GM19239 (cell line): ENCODE data around the gene MEGF11.

Source experiments
- DNase-seq: peaks from one replicate; pipeline ENCODE4 v3.0.0; 2011; ENCODE audit warnings: low spot score; ENCODE audit not compliant: insufficient read length
- FAIRE-seq: peaks from 2 replicates; lab custom pipeline; 2011; peaks lifted over from hg19 to GRCh38; lab: Jason Lieb, UNC

MEGF11 gene

GRCh38 chr15:66131200-66131599 lies 122.3 kb downstream of the MEGF11 start:
- FAIRE-seq (no peak), DNase-seq (no peak)

DNA sequence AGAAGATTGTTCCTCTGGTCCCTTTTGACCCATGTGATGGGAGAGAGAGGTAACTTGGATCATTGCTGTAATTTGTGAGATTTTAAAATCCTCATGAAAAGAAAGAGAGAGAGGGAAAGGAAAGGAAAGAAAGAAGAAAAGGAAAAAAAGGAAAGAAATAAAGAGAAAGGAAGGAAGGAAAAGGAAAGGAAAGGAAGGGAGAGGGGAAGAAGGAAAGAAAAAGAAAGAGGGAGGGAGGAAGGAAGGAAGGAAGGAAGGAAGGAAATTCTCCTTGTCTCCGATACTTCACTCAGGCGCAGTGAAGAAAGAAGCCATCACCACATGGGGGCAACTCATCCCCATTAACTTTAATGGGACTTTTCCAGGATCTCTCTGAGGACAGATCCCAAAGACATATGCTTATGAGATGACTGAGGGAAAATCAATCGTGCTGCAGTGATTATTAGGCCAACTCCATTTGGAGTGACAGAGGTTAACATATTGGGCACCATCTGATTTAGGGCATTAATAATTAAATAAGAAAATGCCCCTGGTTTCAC lies 123.0 kb downstream of the MEGF11 start:
- FAIRE-seq, result no peak

GRCh38 chr15:66129586-66129985 lies 124.0 kb downstream of the MEGF11 start:
- DNase-seq, result no peak
- FAIRE-seq, result no peak

More for the DNA sequence above, 123.0 kb downstream of the MEGF11 start:
- no peak for DNase-seq

DNA sequence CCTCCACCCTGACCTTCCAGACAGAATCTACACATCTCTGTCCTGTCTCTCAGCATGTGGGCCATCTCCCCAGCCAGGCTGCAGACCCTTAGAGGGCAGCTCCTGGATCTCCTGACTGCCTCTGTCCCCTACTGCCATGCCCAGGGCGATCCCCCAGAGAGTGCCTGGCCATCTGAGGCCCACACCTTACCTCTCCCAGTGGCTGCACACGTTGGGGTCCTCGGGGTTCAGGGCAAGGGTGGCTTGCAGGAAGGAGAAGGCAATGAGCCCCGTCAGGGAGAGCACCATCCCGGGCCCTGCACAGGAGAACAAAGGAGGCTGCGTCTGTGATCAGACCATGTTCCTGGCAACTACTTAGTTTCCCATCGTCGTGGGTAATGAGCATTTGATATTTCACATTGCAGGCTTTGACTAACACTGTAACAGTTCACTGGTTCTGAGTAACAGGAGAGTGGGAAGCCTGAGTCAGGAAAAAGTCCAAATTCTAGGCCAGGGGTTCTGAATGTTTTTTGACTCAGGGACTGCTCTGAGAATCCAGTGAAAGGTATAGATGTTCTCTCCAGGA lies 125.4 kb downstream of the MEGF11 start:
- FAIRE-seq, result no peak
- DNase-seq, result no peak

DNA sequence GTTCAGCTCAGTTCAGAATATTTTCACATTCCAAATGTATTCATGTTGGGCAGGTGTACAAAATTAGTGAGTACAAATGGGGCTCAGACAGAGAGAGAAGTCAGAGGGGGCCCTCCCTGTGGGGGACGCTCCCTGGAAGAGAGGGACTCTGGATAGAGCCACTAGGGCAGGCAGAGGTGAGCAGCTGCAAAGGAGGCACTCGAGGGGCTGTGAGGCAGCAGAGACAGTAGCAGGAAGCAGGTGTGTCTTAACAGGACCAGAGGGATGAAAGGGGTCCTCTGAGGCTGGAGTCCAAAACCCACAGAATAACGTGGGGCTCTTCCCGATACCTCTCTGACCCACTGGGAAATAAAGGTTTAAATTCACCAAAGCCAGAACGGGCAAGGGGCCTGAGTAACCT lies 127.1 kb downstream of the MEGF11 start:
- FAIRE-seq (no peak), DNase-seq (no peak)

- no peak for DNase-seq
- FAIRE-seq, result no peak
These were observed 127.5 kb downstream of the MEGF11 start for GRCh38 chr15:66126031-66126441.

DNA sequence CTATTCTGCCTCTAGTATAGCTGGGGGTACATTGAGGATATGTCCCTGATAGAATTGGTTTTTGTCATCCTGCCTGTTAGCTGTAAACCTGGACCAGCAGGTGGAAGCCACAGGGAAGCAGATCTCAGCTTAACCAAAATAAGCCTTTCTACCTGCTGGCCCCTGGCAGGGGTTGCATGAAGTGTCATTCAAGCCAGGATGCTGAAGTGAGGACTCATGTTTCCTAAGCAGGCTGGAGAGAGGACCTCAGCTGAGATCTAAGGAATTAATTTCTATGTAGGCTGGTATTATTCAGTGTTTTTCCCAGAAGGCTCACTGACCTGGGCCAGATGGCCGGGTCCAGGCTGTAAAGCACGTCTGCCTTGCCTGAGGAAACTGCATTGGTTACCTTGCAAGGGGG lies 128.9 kb downstream of the MEGF11 start:
- no peak for FAIRE-seq
- no peak for DNase-seq

DNA sequence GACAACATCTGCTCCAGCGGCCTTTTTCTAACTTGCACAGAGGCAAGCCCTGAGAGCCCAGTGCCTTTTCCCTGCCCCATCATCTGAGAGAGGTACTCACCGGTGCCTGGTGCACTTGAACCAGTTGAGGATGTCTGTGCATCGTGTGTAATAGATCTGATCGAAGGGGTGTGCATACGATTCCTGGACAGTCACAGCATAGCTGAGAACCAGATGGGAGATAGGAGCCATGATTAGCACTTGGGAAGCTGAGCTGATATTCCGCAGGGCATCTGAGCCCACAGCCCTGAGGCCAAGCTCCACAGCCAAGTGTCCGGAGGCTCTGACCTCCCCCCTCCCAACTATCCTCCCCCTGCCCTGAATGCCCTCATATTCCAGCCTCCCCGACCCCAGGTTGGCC lies 129.8 kb downstream of the MEGF11 start:
- FAIRE-seq (no peak), DNase-seq (no peak)

- FAIRE-seq (no peak), DNase-seq (no peak)
These were observed 133.1 kb downstream of the MEGF11 start for GRCh38 chr15:66120422-66120821.

DNA sequence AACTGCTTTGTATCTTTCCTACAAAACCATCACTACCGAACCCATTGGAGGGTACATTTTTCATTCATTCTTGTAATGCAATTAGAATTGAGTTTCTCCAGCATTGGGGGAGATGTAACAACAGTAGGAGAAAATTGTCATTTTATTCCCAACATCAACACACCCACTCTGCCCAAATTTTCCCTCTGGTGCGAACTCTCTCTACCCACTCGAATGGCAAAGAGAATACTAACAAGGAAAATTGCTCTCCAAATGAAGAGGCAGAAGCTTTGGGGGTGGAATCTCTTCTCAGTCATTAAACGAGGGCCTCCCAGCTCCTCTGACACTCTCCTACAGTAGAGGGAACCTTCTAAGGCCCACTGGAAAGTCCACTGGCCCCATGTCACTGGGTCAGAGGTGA lies 135.7 kb downstream of the MEGF11 start:
- no peak for DNase-seq
- FAIRE-seq, result no peak

GRCh38 chr15:66115568-66116206 lies 137.9 kb downstream of the MEGF11 start:
- no peak for FAIRE-seq

DNA sequence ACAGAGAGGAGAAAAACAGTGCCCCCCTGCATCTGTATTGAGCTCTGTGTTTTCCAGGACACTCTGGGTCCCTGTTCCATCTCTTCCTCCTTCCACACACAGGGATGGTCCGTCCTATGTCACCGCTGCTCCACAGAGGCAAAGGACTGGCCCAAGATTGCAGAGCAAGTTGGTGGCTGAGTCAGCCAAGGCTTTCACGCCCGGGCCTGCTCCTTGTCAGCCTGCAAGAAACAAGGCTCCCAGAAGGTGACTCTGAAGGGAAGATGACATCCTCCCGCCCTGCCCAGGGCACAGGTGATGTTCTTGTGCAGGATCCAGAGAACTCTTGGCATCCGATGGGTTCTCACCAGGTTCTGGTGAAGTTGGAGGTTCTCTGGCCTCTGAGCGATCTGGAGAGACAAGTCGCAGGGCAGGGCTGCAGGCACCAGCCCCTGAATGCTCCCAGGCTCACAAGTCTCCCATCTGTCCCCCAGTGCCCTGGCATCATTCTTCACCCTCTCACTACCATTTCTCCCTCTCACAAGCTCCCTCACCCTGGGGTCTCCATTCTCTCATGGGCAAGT lies 138.6 kb downstream of the MEGF11 start:
- FAIRE-seq (no peak), DNase-seq (no peak)

More at GRCh38 chr15:66115568-66116206, 137.9 kb downstream of the MEGF11 start:
- no peak for DNase-seq

GRCh38 chr15:66112388-66112787 lies 141.2 kb downstream of the MEGF11 start:
- no peak for FAIRE-seq
- DNase-seq, result no peak

DNA sequence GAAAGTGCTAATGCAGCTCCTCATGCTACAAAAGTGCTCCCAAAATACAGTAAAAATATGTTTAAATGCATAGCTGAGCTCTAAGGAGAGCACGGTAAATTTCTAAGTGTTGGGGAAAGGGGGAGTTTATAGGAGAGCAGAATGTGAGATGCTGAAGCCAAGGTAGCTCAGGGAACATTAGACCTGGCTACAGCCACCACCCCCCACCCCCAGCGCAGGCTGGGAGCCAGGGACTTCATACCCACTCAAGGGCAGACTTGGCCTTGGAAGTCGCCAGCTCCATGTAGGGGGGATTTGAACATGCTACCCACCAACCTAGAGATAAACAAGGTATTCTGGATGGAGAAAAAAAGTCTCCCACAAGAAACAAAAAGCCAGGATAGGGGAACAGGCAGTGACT lies 142.2 kb downstream of the MEGF11 start:
- DNase-seq (no peak), FAIRE-seq (no peak)

DNA sequence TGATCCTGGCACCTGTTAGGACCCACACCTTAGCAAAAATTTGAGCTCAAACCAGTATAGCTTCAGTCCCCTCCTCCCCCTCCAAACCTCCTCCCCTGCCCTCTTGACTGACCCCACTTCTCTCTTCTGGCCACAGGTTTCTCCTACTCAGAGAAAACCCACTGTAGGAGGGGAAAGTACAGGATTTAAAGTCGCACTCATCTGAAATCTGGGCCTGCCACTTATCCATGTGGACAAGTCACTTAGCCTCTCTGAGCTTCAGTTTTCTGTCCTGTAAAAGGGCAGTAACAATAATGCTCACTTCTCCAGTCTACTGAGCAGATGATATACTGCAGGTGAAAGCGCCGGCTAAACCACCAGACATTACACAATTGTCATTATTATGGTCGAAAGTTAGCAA lies 142.7 kb downstream of the MEGF11 start:
- no peak for FAIRE-seq
- no peak for DNase-seq

GRCh38 chr15:66109826-66110225 lies 143.7 kb downstream of the MEGF11 start:
- DNase-seq, result no peak
- FAIRE-seq, result no peak

DNA sequence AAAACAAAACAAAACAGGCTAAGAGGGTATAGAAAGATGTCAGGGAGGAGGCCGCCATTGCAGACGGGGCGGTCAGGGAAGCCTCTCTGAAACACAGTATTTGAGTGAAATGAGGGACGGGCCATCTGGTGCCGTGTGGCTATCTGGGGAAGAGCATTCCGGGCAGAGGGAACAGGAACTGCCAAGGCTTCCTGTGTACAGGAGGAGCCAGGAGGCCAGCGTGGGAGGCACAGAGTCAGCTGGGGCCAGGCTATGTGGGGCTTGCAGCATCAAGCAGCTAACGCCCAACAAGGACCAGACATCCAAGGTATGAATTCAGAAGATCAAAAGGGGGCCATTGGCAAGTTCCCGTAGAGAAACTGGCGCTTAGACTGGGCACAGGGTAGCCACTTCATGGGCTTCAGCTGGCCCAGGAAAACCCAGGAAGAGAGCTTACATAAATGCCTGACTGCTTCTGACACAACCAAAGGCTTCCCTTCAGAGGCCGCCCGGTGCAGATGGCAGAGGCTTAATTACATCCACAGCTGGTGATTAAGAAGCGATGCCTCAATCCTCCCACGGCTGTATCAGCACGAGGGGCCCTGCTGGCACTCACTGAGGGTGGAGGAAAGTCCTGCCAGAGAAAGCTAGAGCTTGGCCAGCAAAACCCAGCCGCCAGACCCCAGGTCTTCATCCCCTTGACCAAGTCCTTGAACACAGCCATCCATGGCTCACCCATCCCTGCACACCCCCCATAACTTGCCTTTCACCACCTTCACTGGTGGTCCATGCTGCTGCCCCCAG lies 144.9 kb downstream of the MEGF11 start:
- FAIRE-seq (no peak), DNase-seq (no peak)

DNA sequence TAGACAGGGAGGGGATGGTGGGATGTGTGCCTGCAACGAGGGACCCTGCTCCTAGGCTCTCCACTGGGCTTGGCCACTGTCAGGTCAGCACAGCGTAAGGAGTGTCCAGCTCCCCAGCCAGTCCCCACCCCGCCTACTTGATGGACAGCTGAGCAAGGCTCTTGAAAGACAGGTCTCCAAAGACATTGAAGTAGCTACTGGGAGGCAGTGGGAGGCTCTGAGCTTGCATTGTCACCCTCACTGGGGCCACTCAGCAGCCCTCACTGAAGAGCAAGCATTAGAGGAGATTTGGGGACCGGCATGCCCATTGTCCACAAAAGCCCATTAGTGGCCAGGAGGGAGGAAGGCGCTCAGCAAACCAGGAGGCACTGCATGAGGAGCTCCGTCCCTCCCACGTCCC lies 146.5 kb downstream of the MEGF11 start:
- DNase-seq (no peak), FAIRE-seq (no peak)

GRCh38 chr15:66105286-66106265 lies 148.0 kb downstream of the MEGF11 start:
- DNase-seq (no peak), FAIRE-seq (no peak)

- DNase-seq, result no peak
- no peak for FAIRE-seq
These were observed 150.3 kb downstream of the MEGF11 start for GRCh38 chr15:66103293-66103590.
